SU-DHL-6 (cell line): ENCODE results near the gene AK6.

Source experiments
- H2AFZ ChIP-seq: fragments of 200-600 bp; sonication (generic); 2 replicates; pipeline ENCODE4 v1.6.1; 2014; ENCODE audit warnings: low read depth, mild to moderate bottlenecking, moderate library complexity, mixed read lengths, antibody characterized with exemption, low read length; ENCODE audit not compliant: severe bottlenecking
- H3F3A ChIP-seq: fragments of 200-600 bp; shearing (Covaris generic); 2 replicates; pipeline ENCODE4 v1.6.0; 2016; ENCODE audit warnings: antibody characterized with exemption, mild to moderate bottlenecking; ENCODE audit not compliant: insufficient read depth
- H3K27ac ChIP-seq: fragments of 200-600 bp; sonication (generic); 2 replicates; pipeline ENCODE4 v1.5.1; 2016; ENCODE audit warnings: low read depth, mild to moderate bottlenecking, low read length, moderate library complexity, mixed read lengths
- H3K27me3 ChIP-seq: fragments of 200-600 bp; sonication (generic), shearing (Covaris generic); 2 replicates; pipeline ENCODE4 v1.6.0; 2014; ENCODE audit warnings: mild to moderate bottlenecking, low read length
- H3K36me3 ChIP-seq: fragments of 200-600 bp; sonication (generic); 2 replicates; pipeline ENCODE4 v1.6.1; 2014; ENCODE audit warnings: mild to moderate bottlenecking, low read length, mixed read lengths
- H3K4me2 ChIP-seq: fragments of 300-600, 200-600 bp; shearing (Covaris generic), sonication (generic); 2 replicates; pipeline ENCODE4 v1.6.0; 2014; ENCODE audit warnings: low read length, low read depth, mild to moderate bottlenecking; ENCODE audit not compliant: poor library complexity, severe bottlenecking
- H3K4me3 ChIP-seq: fragments of 200-600 bp; sonication (generic); 2 replicates; pipeline ENCODE4 v1.5.1; 2014; ENCODE audit warnings: antibody characterized with exemption, low read length, mild to moderate bottlenecking, mixed read lengths; ENCODE audit not compliant: insufficient read depth, poor library complexity, severe bottlenecking
- H3K79me2 ChIP-seq: fragments of 200-600 bp; sonication (generic); 2 replicates; pipeline ENCODE4 v1.6.1; 2014; ENCODE audit warnings: mild to moderate bottlenecking, low read length, moderate library complexity; ENCODE audit not compliant: insufficient read depth
- H3K9ac ChIP-seq: fragments of 200-600 bp; sonication (generic); 2 replicates; pipeline ENCODE4 v1.7.0; 2014; ENCODE audit warnings: mild to moderate bottlenecking, low read length
- H3K9me2 ChIP-seq: fragments of 200-600 bp; sonication (generic); replicated peaks from 2 replicates; pipeline ENCODE4 v1.6.1; 2014; ENCODE audit warnings: low read length; ENCODE audit not compliant: insufficient read depth
- H3K9me3 ChIP-seq: fragments of 200-600 bp; sonication (generic); 2 replicates; pipeline ENCODE4 v1.6.1; 2014; ENCODE audit warnings: low read length, mixed read lengths; ENCODE audit not compliant: insufficient read depth
- H4K20me1 ChIP-seq: fragments of 200-600 bp; sonication (generic); 2 replicates; pipeline ENCODE4 v1.6.1; 2014; ENCODE audit warnings: low read depth, mild to moderate bottlenecking, antibody characterized with exemption, low read length, moderate library complexity, mixed read lengths
- EZH2phosphoT487 ChIP-seq: fragments of 200-600 bp; sonication (generic), shearing (Covaris generic); conservative IDR thresholded peaks from 2 replicates; pipeline ENCODE4 v1.6.1; 2018; ENCODE audit warnings: mild to moderate bottlenecking, antibody characterized with exemption, low read length, moderate library complexity, mixed read lengths
- TF ChIP-seq, protein P1 (sequence below): fragments of 200-600 bp; sonication (generic); IDR thresholded peaks from one replicate; pipeline ENCODE4 v1.5.1; 2017; ENCODE audit warnings: antibody characterized with exemption, mild to moderate bottlenecking, low read length, moderate library complexity; ENCODE audit not compliant: insufficient read depth, poor library complexity, severe bottlenecking

Gene AK6

DNA sequence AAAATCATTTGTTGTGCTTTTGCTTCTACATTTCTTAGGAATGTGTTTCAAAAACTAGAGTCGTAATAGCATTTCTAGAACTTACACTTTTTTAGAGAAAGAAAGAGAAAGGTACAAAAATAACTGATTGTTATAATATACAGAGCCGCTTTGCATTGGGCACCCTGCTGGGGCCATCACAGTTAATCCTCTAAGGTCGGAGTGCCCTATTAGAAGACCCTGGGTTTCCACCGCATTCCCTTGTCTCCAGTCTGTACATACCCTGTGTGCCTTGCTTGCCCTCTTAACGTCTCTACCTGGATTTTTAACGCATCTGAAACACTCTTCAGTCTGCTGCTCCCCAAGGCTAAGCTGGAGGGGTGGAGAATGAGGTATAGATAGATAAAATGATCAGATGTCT, 46.9 kb upstream of the AK6 start:
- Histone ChIP-seq H3K9ac (no peak overlapping the region), H3K4me3 (no peak overlapping the region), H3K9me3 (no peaks in the 10 kb centered on the region), H3K4me2 (no peak overlapping the region), H3F3A (0 out of 2 replicates have a peak, but pooled peaks cover 3% of the 10 kb centered on the region), H3K79me2 (no peaks in the 10 kb centered on the region), H3K9me2 (no peaks in the 10 kb centered on the region), H4K20me1 (no peaks in the 10 kb centered on the region), H2AFZ (no peak overlapping the region), H3K27me3 (no peaks in the 10 kb centered on the region), H3K36me3 (peaks cover 11% of the 10 kb centered on the region; the same call in 1 of the 2 replicates), H3K27ac (no peak overlapping the region)
- TF ChIP-seq, protein P1, sequence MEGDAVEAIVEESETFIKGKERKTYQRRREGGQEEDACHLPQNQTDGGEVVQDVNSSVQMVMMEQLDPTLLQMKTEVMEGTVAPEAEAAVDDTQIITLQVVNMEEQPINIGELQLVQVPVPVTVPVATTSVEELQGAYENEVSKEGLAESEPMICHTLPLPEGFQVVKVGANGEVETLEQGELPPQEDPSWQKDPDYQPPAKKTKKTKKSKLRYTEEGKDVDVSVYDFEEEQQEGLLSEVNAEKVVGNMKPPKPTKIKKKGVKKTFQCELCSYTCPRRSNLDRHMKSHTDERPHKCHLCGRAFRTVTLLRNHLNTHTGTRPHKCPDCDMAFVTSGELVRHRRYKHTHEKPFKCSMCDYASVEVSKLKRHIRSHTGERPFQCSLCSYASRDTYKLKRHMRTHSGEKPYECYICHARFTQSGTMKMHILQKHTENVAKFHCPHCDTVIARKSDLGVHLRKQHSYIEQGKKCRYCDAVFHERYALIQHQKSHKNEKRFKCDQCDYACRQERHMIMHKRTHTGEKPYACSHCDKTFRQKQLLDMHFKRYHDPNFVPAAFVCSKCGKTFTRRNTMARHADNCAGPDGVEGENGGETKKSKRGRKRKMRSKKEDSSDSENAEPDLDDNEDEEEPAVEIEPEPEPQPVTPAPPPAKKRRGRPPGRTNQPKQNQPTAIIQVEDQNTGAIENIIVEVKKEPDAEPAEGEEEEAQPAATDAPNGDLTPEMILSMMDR = no peak
- TF ChIP-seq EZH2phosphoT487 = no peak

DNA sequence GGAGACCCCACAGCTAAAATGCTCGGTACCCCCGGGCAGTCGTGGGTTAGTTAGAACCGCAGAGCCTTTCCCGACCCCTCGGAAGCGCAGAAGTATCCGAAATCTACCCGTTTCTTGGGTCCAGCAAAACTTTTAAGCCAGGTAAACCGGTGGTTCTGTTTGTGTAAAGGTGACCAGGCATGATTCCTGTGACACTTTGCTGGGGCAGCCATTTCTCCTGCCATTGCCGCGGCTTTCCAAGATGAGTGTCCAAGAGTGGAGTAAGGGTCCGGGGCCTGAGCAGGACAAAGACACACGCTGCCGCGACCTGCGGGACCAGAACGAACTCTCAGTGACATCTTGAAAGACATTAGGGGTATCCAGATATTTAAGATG, 46.3 kb upstream of the AK6 start:
- Histone ChIP-seq H3K27me3 (no peaks in the 10 kb centered on the region), H3K27ac (no peak overlapping the region), H3K9me3 (no peaks in the 10 kb centered on the region), H3K36me3 (peaks cover 11% of the 10 kb centered on the region; the same call in 1 of the 2 replicates), H3K4me2 (no peak overlapping the region), H2AFZ (no peak overlapping the region), H3F3A (0 out of 2 replicates have a peak, but pooled peaks cover 3% of the 10 kb centered on the region), H3K9ac (no peak overlapping the region), H3K4me3 (no peak overlapping the region), H3K79me2 (no peaks in the 10 kb centered on the region), H4K20me1 (no peaks in the 10 kb centered on the region), H3K9me2 (no peaks in the 10 kb centered on the region)
- TF ChIP-seq, protein P1 = no peak
- TF ChIP-seq EZH2phosphoT487 = no peak

DNA sequence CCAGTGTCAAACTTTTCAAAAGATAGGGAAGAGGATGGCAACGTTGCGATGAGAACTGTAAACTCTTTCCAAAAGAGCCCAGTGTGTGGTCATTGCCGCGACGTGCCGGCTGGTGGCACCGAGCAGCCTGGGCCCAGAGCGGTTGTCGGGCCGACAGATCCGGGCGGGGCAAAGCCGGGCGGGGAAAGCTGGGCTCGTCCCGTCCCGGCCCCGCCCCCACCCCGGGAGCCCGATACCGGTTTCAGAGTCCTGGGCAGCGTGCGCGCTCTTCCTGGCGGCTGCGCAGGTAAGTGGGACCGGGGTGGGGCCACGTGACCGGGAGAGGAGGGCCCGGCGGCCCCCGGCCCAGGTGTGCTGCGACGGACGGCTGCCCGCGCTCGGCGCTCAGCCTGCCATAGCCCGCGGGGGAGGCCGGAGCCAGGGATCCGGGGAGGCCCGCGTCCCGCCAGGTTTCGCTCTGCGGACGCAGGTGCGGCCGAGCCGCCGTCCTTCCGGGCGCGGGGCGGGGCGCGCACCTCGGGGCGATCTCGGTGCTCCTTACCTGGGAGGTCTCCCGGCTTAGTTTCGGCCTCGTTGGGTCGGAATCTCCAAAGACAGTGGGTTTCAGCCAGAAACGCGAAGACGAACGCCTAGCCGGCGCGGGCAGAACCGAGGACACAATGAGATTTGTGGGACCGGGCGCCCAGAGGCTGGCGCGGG, 45.7 kb upstream of the AK6 start, which contains the start of gene MARVELD2:
Gene MARVELD2, plus strand, starts transcription at position 232 of the 699 bp plus-strand sequence. CDS start 4,270 bp downstream, outside the sequence.
- Histone ChIP-seq H3K27ac (no peak within 1 kb of the TSS), H4K20me1 (no peaks in the 10 kb centered on the region), H3K9me2 (no peaks in the 10 kb centered on the region), H2AFZ (no peak within 1 kb of the TSS), H3K27me3 (no peaks in the 10 kb centered on the region), H3K4me3 (no peak within 1 kb of the TSS), H3K79me2 (no peaks in the 10 kb centered on the region), H3K9ac (no peak within 1 kb of the TSS), H3K36me3 (peaks cover 16% of the 10 kb centered on the region; the same call in 1 of the 2 replicates), H3F3A (0 out of 2 replicates have a peak, but pooled peaks cover 3% of the 10 kb centered on the region), H3K4me2 (no peak within 1 kb of the TSS), H3K9me3 (no peaks in the 10 kb centered on the region)
- TF ChIP-seq EZH2phosphoT487 = no peak
- TF ChIP-seq, protein P1 = no peak
